AG04449 (cell line): Measurements from ENCODE around the gene PAXIP1.

Source experiments
- CTCF ChIA-PET: fragments of 350-600 bp; formaldehyde crosslinking; extraction: SDS; loops from one replicate; lab custom pipeline; 2021; ENCODE audit warnings: antibody characterized with exemption; lab: Yijun Ruan, JAX
- POLR2A ChIA-PET: fragments of 400-600, 350-600 bp; formaldehyde crosslinking; extraction: SDS; loops from one replicate; lab custom pipeline; 2020; ENCODE audit warnings: antibody characterized with exemption, inconsistent platforms; lab: Yijun Ruan, JAX
- DNase-seq: peaks from one replicate; pipeline ENCODE4 v3.0.0-alpha.2; 2010; ENCODE audit warnings: low read depth, low spot score
- H3K4me3 ChIP-seq: 2 replicates; pipeline ENCODE4 v1.5.1; 2011; ENCODE audit warnings: low read depth, mild to moderate bottlenecking, control low read depth, low read length
- TF ChIP-seq, protein P1 (sequence below): IDR thresholded peaks from one replicate; pipeline ENCODE4 v1.5.1; 2011; ENCODE audit warnings: mild to moderate bottlenecking, moderate library complexity, low read length, control low read depth, inconsistent platforms; ENCODE audit not compliant: insufficient read depth; ENCODE audit errors: missing control alignments

The PAXIP1 gene

GRCh38 chr7:155000795-155001194 lies 2.1 kb downstream of the PAXIP1 start:
- ChIA-PET CTCF (interaction anchor here (1.0 to 1.1 kb wide), 2 partner anchors 72 to 73 kb away, joined by 3 read pairs; no protein-coding TSS in a partner anchor), POLR2A (no interaction called here)
- TF ChIP-seq, protein P1, sequence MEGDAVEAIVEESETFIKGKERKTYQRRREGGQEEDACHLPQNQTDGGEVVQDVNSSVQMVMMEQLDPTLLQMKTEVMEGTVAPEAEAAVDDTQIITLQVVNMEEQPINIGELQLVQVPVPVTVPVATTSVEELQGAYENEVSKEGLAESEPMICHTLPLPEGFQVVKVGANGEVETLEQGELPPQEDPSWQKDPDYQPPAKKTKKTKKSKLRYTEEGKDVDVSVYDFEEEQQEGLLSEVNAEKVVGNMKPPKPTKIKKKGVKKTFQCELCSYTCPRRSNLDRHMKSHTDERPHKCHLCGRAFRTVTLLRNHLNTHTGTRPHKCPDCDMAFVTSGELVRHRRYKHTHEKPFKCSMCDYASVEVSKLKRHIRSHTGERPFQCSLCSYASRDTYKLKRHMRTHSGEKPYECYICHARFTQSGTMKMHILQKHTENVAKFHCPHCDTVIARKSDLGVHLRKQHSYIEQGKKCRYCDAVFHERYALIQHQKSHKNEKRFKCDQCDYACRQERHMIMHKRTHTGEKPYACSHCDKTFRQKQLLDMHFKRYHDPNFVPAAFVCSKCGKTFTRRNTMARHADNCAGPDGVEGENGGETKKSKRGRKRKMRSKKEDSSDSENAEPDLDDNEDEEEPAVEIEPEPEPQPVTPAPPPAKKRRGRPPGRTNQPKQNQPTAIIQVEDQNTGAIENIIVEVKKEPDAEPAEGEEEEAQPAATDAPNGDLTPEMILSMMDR, result no peak
- H3K4me3 ChIP-seq, result no peak overlapping the region
- DNase-seq, result no peak

DNA sequence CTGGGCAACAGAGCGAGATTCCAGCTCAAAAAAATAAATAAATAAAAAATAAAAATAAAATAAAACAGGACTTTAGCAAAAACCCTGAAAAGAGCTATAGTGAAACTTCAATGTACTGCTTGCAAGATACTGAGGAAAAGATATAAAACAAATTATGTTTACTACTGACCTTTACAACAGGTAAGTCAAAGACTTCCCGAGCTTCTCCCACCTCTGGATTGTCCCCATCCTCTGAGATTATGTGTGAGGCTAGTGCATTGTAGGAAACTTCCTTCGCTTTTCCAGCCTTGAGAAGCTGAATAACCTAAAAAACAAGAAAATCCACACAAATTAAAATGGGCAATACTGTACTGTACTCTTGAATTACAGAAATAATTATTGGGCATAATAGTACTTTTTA lies 4.4 kb downstream of the PAXIP1 start:
- ChIA-PET CTCF (interaction anchor here (1.2 to 2.2 kb wide), 2 partner anchors 71 to 346 kb away, joined by 4 to 5 read pairs; no protein-coding TSS in a partner anchor), POLR2A (no interaction called here)
- DNase-seq, result no peak
- no peak overlapping the region for H3K4me3 ChIP-seq
- TF ChIP-seq, protein P1, result no peak

DNA sequence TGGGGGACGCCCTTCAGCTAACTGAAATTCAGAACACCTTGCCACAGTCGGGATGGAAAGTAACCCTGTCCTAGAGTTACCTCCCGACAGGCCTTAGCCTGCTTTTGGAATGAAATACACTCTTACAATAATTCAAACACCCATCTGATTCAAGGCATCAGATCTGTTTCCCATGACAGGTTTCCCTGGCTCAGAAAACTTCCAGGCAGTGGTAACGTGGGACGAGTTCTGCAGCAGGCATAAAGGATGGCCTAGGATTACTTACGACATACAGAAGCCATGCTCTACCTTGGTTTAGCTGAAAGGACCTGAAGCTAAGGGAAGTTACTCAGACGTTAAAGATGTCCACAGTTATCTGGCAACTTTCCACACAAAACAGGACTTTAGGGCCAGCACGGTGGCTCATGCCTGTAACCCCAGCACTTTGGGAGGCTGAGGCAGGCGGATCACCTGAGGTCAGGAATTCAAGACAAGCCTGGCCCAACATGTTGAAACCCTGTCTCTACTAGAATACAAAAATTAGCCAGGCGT lies 5.0 kb downstream of the PAXIP1 start:
- DNase-seq, result no peak
- H3K4me3 ChIP-seq, result no peak overlapping the region
- TF ChIP-seq, protein P1, result no peak
- CTCF ChIA-PET, result interaction anchor here (1.2 to 2.2 kb wide), 2 partner anchors 70 to 347 kb away, joined by 4 to 5 read pairs; no protein-coding TSS in a partner anchor
- POLR2A ChIA-PET, result no interaction called here

- ChIA-PET POLR2A (no interaction called here), CTCF (interaction anchor here (1.0 to 2.2 kb wide), 2 partner anchors 69 to 348 kb away, joined by 3 to 5 read pairs; no protein-coding TSS in a partner anchor)
- TF ChIP-seq, protein P1, result no peak
- DNase-seq, result no peak
- H3K4me3 ChIP-seq, result no peak overlapping the region
Observed at GRCh38 chr7:154996756-154997155, 6.2 kb downstream of the PAXIP1 start.

GRCh38 chr7:154996101-154996500 lies 6.8 kb downstream of the PAXIP1 start:
- ChIA-PET CTCF (interaction anchor here (1.0 to 2.2 kb wide), 2 partner anchors 69 to 349 kb away, joined by 3 to 5 read pairs; no protein-coding TSS in a partner anchor), POLR2A (no interaction called here)
- no peak for DNase-seq
- TF ChIP-seq, protein P1, result no peak
- H3K4me3 ChIP-seq, result no peak overlapping the region

DNA sequence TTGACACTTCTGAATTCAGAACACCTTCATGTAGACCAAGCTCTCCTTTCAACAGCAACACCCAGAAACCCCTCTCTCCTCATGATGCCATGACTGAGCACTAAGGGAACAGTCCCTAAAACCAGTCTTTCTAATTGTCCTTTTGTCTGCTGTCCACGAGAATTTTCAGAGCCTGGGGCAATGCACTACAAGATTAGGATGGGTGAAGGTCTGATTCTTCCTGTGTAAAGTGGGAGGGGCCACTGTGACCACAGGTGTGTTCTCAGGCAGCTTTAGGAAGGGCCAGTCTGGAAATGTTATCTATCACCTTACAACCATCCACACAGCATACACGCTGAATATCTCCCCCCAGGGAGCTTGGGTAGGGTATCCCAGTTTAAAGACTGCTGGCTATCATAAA lies 7.9 kb downstream of the PAXIP1 start:
- no peak overlapping the region for H3K4me3 ChIP-seq
- TF ChIP-seq, protein P1, result no peak
- DNase-seq, result no peak
- ChIA-PET CTCF (interaction anchor here (1.2 kb wide), 1 partner anchor 42 kb away, joined by 4 read pairs; no protein-coding TSS in a partner anchor), POLR2A (no interaction called here)
